Stimulated activated CD4-positive, alpha-beta T cell treated with anti-CD3 and anti-CD28 coated beads, Interleukin-12 subunit alpha, Interleukin-12 subunit beta, amount 100 ng/mL, for 24 hours (primary cell): ENCODE results near the gene TMEM232.
A peak's percentile ranks its signal among the peaks of the same experiment; 100 is the strongest.
"Not testable (repeated sequence)": the region's sequence is repeated elsewhere in the genome, so short reads cannot be mapped to it uniquely, and the experiment has no call there.

Experiments
- DNase-seq, 2 experiments: peaks; one replicate each; pipeline ENCODE4 v3.0.0-alpha.2; 2020; ENCODE audit warnings: low read depth in 2 of 2

TMEM232 gene

GRCh38 chr5:110726249-110727024, at the start of gene TMEM232:
Gene TMEM232, minus strand, starts transcription at chr5:110726671. Its CDS starts 59,319 bp downstream, at chr5:110667352.
- DNase-seq, result peak; percentile 43 to 58

DNA sequence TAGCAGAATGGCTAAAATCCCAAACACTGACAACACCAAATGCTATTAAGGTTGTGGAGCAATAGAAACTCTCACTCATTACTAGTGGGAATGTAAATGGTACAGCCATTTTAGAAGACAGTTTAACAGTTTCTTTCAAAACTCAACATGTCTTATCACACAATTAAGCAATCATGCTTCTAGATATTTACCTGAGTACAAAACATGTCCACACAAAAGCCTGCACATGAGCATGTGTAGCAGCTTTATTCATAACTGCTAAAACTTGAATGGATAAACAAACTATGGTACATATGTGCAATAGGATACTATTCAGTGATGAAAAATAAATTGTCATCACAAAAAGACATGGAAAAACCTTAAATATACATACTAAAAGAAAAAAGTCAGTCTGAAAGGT, 43.8 kb upstream of the TMEM232 start:
- DNase-seq, result no peak

- no peak for DNase-seq
Observed at GRCh38 chr5:110769000-110769681, 42.7 kb upstream of the TMEM232 start.

DNA sequence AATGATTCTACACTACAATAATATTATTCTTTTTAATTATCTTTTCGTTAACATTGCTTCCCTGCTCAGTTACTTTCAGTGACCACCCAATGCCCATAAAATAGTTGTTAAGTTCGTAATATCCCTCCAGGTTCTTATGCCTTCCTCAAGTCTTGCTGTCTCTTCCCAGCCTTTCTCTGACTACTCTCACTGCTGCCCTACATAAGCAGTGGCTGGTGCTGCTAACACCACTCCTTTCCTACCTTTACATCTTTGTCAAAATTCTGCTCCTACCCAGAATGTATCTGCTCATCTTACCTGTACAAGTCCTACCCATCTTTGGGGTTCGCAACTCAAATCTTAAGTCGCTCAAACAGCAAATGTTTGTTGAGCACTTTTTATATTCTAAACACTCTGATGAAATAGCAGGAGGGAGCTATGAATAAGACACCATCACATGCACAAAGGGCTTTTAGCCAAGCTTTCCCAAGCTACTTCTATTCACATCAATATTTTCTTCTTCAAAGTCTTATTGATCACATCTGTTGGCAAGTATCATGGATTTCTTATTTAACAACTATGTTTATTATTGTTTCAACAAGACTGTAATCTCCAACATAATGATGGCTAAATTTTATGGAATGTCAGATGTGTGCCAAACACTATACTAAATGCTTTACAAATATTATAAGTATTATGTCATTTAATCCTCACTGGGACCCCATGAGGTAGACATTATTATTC, 41.8 kb upstream of the TMEM232 start:
- no peak for DNase-seq

- no peak for DNase-seq
Observed at GRCh38 chr5:110760158-110760557, 33.7 kb upstream of the TMEM232 start.

- no peak for DNase-seq
Observed at GRCh38 chr5:110757118-110757729, 30.8 kb upstream of the TMEM232 start.

DNA sequence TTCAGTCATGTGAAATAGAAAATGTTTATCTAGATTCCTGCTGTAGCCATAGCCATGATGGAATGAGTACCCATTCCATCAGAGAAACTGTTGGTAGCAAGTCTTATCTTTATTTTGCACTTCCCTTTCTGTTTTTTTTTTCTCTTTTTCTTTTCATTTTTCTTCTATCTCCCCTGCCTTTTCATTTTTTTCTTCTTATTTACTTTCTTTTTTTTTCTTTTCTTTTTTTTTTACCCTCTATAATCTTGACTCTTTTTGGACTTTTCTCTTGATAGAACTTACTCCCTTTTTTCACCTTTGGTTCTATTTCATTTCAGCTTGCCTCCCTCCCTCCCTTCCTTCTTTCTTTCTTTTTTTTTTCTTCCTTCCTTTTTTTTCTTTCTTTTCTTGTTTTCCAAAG, 27.7 kb upstream of the TMEM232 start:
- DNase-seq, result no peak

- no peak for DNase-seq
Observed at GRCh38 chr5:110753600-110753999, 27.1 kb upstream of the TMEM232 start.

GRCh38 chr5:110752953-110753352, 26.5 kb upstream of the TMEM232 start:
- DNase-seq, result no peak

- DNase-seq, result no peak
Observed at GRCh38 chr5:110751902-110752762, 25.7 kb upstream of the TMEM232 start.

- peak; percentile 73 to 79 for DNase-seq
Observed at GRCh38 chr5:110738812-110739651, 12.6 kb upstream of the TMEM232 start, which contains the start of gene SLC25A46. Gene SLC25A46, plus strand, starts transcription at chr5:110739007. Its CDS starts 113 bp downstream, at chr5:110739120.

- DNase-seq, result no peak
Observed at GRCh38 chr5:110738503-110738811, 12.0 kb upstream of the TMEM232 start.

GRCh38 chr5:110736753-110737152, 10.3 kb upstream of the TMEM232 start:
- no peak for DNase-seq

- DNase-seq, result no peak
Observed at GRCh38 chr5:110735556-110735955, 9.1 kb upstream of the TMEM232 start.

GRCh38 chr5:110734101-110734500, 7.6 kb upstream of the TMEM232 start:
- DNase-seq, result no peak

- DNase-seq, result not testable (repeated sequence)
Observed at GRCh38 chr5:110731499-110731898, 5.0 kb upstream of the TMEM232 start.

GRCh38 chr5:110727025-110727314, 499 bp upstream of the TMEM232 start:
- DNase-seq, result no peak

- DNase-seq, result no peak
Observed at GRCh38 chr5:110718311-110718710, 8.2 kb downstream of the TMEM232 start.

- DNase-seq, result no peak
Observed at GRCh38 chr5:110716247-110717245, 9.9 kb downstream of the TMEM232 start.
